HG03175 (cell line): ENCODE results near the gene DENND1A.
"Not testable (repeated sequence)": the region's sequence is repeated elsewhere in the genome, so short reads cannot be mapped to it uniquely, and the experiment has no call there.

ENCODE experiments used
- ATAC-seq: cut with Tn5 transposase; IDR thresholded peaks from one replicate; pipeline ENCODE4 v1.9.1; 2021; ENCODE audit warnings: mild to moderate bottlenecking, moderate library complexity; ENCODE audit not compliant: unreplicated experiment

Gene DENND1A

DNA sequence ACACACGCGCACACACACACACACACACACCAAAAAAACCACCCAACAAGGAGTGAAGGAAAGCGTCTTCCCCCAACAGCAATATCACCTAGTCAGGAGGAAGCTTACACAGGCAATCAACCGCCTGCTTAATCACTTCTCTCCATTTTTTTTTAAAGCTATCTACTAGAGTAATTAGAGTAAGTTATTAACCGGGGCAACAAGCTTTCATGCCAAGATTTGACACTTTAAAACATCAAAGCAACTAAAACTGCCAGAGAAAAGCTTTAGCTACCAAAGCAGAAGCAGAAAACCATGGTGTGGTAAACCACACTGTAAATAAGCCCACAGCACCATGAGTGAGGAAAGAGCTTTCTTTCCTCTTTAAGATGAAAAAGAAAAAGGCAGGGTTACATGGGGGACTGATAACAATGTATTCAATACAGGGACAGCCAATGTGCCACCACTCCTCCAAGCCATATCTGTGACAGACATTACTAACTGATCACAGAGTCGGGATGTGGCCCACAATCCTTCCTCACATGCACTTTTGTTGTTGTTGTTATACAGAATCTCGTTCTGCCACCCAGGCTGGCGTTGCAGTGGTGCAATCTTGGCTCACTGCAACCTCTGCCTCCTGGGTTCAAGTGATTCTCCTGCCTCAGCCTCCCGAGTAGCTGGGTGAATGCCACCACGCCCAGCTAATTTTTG, 291.8 kb downstream of the DENND1A start:
- peak; percentile 63 for ATAC-seq

- no peak for ATAC-seq
These were observed 292.4 kb downstream of the DENND1A start for GRCh38 chr9:123637606-123637944.

DNA sequence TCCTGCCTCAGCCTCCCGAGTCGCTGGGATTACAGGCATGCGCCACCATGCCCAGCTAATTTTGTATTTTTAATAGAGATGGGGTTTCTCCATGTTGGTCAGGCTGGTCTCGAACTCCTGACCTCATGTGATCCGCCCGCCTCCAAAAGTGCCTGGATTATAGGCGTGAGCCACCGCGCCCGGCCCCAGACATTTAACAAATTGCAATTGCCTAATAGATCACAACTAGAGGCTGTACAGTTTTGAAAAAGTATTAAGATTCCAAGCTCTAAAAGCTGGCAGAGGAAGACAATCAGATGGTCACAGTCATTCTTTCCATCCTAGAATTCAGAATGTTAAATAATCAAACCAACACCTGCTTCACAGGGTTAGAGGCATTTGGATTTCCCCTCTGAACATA, 293.1 kb downstream of the DENND1A start:
- not testable (repeated sequence) for ATAC-seq

- no peak for ATAC-seq
These were observed 298.1 kb downstream of the DENND1A start for GRCh38 chr9:123631862-123632261.

DNA sequence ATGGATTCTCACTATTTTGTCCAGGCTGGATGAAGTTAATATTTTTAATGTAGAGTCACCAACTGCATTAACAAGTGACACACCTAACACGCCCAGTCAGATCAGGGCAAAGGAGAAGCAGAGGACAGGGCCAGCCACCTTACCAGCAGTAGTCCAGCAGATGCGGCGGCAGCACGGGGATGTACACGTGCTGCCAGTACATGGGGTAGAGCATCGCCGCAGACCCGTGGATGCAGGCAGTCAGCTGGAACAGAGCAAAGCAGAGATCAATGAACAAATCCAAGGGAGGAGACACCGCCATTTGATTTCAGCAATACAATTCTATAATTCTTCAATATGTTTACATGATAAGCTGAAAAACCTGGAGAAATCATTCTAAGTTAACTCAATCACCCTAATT, 299.7 kb downstream of the DENND1A start:
- no peak for ATAC-seq

GRCh38 chr9:123629531-123629930, 300.4 kb downstream of the DENND1A start:
- ATAC-seq = no peak

GRCh38 chr9:123622711-123623241, 307.1 kb downstream of the DENND1A start:
- no peak for ATAC-seq

GRCh38 chr9:123620239-123620638, 309.7 kb downstream of the DENND1A start:
- no peak for ATAC-seq

GRCh38 chr9:123617952-123618678, 311.8 kb downstream of the DENND1A start:
- ATAC-seq = no peak

DNA sequence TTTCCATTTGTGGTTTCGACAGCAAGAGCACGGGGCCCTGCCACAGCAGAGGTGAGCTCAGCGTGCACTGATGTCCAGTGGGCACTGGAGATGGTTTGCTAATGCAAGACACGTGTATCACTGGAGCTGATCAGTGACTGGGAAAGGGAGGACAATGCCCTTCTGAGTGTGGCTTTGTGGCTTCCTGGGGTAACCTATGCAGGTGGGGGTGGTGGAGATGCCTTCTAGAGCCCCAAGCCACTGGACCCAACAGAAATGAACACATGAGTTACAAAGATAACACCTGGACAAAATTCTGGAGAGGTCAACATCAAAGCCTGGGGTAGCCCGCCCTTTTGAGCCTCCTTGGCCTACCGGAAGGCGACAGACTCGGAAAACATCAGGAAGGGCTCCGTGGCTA, 312.6 kb downstream of the DENND1A start:
- ATAC-seq = no peak

- no peak for ATAC-seq
These were observed 313.2 kb downstream of the DENND1A start for GRCh38 chr9:123616707-123617106.

GRCh38 chr9:123615381-123615780, 314.5 kb downstream of the DENND1A start:
- ATAC-seq = no peak

- ATAC-seq = no peak
These were observed 315.3 kb downstream of the DENND1A start for GRCh38 chr9:123614306-123615263.

DNA sequence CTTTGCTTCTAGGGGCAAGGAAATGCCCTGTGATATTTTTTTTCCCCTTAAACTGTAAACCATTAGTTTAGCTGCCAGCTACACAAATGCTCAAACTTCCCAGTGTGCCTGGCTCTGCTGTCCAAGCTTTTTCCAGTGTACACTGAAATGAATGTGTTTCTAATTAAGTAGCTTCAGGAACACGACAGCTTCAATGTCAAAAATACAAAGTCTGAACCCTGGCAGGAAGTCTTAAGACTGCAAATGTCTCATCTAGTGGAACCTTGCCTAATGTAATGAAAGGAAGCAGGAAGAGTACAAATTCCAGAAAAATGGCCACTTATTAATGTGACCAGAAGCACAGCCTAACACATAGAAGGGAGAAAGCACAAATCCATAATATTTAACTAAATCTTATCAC, 318.7 kb downstream of the DENND1A start:
- ATAC-seq = no peak

DNA sequence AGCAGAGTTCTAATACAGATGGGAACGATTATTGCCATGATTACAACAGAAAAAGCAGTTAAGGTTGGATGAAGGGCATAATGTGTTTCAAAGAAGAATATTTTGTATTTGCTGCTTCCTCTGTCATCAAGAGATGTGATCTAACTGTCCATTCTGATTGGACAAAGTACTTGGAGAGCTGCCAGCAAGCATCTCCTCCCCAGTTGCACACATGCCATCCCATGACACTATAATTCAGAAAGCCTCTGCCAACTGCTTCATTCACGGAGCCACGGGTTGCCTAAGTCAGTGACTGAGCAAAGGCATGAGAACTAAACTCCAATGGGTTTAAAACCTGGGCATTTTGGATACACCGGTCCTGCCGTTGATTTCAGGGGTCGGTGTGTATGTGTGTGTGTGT, 320.1 kb downstream of the DENND1A start:
- ATAC-seq = no peak

GRCh38 chr9:123608104-123608503, 321.8 kb downstream of the DENND1A start:
- ATAC-seq = peak; percentile 93

DNA sequence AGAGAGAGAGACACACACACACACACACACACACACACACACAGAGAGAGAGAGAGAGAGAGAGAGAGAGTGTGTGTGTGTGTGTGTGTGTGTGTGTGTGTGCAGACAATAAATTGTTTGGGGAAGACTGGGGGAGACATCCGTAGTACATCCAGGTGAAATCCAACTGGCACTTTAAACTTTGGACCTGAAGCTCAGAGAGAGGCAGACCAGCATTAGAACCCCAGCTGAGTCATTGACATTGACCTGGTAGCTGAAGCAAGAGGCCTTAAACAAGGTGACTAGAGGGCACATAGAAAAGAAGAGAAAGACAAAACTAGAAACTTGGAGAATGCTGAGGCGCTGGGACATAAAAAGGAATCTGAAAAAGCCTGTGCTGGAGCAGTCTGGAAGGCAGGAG, 322.4 kb downstream of the DENND1A start:
- no peak for ATAC-seq

GRCh38 chr9:123606141-123606540, 323.8 kb downstream of the DENND1A start:
- ATAC-seq = no peak

GRCh38 chr9:123605286-123605685, 324.6 kb downstream of the DENND1A start:
- ATAC-seq = no peak

DNA sequence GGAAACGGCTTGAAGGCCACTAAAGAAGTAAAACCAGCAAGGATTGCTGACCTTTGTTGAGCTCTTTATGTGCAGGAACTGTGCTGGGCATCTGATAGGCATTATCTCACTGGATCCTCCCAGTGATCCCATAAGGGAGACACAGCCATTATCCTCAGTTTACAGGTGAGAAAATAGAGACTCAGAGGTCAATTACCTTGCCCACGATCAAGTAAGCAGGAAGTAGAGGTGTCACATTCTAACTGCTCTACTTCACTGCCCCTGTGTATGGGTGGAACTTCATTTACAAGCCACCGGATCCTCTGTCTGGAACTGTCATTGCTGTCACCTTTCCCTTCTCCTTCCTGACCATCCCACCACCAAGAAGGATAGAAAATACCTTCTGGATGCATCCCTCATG, 325.1 kb downstream of the DENND1A start:
- no peak for ATAC-seq

- ATAC-seq = no peak
These were observed 328.1 kb downstream of the DENND1A start for GRCh38 chr9:123601828-123602227.
